NCI-H1930 (cell line): ENCODE data around the gene NREP.
"Not testable (repeated sequence)": the region's sequence is repeated elsewhere in the genome, so short reads cannot be mapped to it uniquely, and the experiment has no call there.

ENCODE experiments used
- DNase-seq, 2 experiments: peaks; one replicate each; lab custom pipeline; 2025; lab: John Stamatoyannopoulos, UW

Gene NREP

DNA sequence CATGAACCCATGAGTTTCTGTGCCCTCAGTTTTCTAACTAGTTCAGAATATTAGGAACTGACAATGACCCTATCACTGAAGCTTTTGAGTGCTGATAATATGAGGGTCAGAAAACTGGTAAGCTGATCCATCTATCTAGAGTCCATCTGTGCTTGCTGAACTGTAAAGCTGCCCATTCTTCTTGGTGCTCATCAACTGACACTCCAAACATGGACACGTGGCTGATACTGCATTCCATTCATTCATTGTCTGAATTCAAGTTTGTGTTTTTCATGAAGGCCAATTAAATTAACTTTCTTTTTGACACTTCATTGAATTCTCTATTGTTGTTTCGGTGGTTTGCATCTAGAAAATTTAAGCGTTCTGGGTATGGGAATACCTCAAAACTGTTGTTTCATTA is 17.6 kb downstream of the NREP start:
- DNase-seq: no peak

DNA sequence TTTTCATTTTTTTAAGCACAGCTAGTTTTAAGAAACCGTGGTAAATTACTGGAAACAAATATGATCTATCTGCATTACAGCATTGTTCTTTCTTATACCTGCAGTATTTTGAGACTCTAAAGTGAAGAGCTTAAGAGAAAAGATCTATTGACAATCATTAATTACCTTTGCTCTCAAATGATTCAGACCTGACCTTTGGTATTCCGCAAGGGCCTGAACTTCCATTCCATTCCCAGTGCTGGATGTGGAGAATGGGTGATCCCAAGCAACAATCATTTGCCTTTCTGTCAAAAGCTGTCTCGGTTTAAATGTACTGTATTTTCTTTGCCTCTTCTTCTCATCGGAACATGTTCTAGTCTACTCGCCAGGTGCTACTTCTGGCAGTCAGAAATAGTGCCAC is 18.9 kb downstream of the NREP start:
- DNase-seq: no peak

DNA sequence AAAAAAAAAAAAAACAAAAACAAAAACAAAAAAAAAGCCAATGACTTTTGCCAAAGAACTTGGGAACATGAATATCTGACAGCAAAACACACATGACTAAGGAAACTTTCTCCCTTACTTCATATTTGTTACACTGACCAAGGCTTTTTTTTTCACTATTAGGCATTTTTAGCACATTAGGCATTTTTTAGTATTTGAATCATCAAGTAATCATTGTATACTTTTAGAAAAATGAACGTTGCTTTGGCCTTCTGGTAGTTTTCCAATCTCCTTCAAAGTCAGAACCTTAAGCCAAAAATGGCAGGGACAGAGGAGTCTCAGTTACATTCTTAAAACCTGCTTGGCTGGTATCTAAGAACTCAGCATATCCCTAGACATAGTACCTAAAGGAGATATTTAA is 19.3 kb downstream of the NREP start:
- no peak for DNase-seq

DNA sequence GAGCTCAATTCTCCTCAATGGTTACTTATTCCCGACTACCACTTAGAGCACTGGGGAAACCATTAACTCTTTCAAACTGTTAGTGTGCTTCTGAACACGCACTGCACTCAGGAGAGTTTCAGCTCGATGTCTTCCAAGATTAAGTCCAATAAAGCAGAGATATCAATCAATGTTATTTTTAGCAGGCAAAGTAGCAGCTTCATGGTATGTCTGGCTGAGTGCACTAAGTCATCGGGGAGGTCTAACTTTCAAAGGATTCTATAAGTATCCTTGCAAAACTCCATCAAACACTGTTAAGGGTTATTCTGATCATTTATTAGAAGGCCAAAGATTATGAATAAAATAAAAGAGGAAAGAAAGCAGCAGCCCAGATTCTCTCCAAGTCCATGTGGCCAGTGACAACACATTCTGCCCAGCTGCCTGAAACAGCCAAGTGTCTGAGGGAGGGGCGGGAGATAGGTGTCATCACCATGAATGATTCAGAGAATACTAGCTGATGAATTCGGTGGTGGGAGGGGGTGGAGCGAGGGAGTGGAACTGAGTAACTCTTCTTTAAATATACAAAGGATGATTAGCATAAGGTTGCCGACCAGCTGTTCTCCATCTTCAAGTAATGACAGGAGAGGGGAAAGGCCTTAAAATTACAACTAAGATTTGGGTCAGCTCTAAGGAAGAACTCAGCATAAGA is 21.3 kb downstream of the NREP start:
- DNase-seq: no peak

DNA sequence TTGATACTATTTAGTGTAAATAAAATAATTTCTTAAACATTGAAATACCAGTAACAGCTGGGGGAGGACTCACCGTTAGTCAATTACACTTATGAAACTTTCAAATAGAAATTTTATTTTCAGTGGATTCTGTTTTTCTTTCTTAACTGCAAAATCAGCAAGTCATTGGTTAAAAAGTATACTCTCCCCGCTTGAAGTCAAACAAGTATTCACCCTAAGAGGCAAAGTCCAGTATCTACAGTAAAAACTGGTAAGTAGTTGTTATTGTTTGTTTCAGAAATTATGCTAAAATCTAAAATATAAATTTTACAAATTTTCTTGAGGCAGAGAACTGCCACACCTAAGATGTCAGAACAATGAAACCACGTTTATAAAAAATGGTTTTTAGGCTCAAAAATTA is 22.4 kb downstream of the NREP start:
- no peak for DNase-seq

DNA sequence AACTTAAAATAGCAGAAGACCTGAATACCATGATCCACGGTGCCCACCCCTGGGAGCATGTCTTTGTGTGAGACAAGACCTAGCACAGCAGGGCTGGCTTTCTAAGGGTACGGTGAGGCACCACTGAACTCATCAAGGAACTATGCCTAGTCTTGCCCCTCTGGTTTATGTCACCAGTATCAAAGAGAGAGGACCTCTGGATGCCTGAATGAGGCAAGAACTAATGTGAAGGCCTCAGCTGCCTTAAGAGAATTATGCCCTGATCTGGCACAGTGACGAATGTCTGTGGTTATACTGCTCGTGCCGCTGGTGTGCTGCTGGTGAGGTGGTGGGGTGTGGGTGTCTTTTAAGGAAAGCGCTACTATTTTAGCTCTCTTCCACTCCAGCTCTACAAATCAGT is 23.0 kb downstream of the NREP start:
- no peak for DNase-seq

DNA sequence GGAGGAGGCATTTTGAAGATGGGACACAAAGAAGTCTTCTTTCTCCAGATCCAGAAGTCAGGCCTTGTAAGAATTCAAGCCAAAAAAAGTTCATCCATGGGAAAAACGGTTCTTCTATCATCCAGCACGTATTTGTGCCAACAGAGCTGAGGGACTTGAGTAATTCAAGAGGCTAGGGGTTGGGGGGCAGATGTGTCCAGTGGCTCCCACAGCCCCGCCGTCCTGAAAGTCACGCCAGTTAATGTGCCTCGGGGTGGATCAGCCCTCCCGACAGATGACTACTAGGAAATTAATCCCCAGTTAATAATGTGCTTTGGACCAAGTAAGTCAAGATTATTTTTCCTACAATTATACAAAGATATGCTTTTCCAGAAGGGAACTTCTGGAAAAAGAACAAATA is 23.4 kb downstream of the NREP start:
- DNase-seq: no peak

DNA sequence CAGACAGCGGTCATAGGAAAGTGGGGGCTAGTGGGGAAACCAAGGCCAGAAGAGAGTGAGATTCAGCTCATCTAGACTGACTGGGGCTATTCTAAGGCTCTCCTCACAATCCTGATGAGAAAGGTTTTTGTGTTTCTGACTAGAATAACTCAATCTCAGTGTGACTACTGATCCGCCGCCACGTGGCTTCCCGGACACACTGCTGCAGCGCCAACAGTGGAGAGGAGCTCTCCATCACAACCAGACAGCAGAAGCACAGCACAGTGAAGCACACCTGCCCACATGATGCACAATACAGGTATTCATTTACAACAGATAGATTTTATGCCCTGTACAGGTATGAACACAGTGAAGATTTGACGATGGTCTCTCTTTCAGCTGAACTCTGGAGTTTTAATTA is 25.4 kb downstream of the NREP start:
- DNase-seq: no peak

DNA sequence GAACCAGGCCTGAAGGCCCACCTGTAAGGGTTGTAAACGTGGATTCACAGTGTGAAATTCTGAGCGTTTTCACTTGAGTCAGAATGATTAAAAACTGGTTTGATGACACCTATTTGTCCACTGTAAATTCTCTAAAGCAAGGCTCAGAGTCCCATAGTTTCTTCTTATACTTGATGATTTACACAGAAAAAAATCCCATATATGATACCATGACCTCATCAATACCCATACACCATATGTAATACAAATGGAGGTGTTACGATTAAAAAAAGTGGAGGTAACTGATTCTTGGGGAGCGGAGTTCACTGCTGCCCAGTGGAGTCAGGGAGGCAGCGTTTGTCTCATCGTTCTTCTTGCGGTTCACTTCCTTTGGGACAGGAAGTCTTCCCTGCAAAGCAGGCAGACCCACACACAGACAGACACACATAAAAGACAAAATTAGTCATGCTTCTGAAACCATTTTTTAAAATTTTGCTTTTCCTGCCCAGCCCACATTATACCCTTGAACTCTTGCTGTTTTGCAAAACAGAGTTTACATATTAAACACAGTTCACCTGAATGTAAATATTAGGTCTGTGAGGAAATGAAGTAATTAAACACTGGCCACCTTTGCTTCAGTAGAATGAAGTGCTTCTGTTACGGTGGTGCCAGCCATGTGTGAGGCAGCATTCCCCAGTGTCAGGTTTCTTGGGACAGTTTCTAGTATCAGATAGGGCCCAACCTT is 26.2 kb downstream of the NREP start:
- DNase-seq: no peak

DNA sequence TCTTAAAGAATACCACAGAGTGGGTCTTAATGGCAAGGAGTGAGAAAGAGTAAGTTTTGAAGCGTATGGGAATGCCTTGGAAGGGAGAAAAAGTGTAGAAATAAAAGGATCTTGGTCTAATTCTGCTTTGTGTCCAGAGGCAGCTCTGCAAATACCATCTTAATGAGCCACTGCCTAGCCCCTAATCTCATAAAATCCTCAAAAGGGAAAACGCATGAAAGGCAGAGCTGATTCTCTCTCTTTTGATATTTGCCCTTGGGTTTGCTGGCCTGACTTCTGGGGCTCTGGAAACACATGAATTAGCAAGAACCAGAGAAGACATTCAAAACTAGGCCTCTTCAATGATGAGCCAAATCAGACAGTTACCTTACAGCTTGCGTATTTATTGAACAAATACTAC is 28.1 kb downstream of the NREP start:
- no peak for DNase-seq

DNA sequence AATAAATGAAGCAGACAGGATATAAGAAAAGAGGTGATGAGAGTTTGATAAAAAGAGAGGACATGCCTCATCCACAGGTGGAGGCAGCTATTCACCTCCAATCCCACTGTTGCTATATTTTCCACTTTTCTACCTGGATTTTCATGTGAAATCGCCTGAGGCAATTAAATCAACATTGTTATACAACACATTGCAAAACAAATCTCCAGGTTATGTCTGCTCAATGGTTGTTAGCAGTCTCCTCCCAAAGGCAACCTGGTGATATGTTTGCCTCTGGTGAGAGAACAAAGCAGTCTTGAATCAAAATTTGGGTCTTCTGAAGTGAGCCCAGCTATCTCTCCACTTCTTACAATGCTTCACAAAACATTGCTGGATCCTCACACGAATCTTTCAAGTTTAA is 30.0 kb downstream of the NREP start:
- DNase-seq: no peak

DNA sequence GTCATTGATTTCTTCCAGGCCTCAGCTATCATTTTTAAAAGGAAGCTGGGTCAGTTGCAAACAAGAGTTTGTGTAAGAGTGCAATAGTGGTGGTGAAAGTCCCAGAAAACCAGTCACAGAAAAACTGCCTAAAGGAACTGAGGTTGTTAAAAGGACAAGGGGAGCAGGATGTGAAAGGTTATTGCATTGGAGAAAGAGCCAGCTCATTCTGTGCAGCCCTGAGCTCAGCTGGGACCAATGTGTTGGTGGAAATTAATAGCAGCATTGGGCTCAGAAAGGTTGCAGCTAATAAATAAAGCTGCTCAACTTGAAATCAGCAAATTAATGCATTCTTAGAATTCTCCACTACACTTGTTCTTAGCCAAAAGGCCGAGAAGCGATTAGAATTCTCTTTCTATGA is 34.9 kb downstream of the NREP start:
- no peak for DNase-seq

DNA sequence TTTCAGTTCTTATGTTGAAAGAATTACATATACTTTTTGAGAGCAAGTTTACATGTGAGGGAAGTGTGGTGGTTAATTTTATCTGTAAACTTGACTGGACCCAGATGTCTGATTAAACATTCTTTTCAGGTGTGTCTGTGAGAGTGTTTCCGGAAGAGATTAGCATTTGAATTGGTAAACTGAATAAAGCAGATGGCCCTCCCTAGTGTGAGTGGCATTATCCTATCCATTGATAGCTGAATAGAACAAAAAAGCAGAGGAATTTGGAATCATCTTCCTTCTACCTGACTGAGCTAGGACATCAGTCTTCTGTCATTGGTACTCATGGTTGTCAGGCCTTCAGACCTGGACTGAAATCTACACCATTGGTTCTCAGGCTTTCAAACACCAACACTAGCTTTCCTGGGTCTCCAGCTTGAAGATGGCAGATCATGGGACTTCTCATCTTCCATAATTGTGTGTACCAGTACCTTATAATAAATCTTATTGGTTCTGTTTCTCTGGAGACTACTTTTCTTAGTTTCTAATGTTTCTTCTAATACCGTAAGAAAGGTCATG is 36.6 kb downstream of the NREP start:
- DNase-seq: no peak

DNA sequence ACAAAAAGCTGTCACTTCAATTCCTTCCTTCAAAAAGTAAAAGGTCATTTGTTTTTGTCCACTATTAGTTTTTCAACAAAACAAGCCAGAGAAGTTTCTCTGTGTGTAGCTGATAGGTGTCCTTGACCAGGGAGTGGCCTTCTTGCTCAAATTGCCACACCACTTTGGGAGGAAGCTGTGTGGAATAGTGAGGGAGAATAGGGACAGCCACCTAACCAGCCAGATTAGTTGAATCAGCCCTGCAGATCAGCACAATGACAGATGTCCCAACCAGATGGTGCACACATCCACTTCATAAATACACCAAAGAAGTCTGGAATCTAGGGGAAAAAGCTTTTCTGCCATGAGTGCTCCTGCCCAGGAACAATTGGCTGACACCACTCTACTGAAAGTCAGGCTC is 37.2 kb downstream of the NREP start:
- DNase-seq: no peak

DNA sequence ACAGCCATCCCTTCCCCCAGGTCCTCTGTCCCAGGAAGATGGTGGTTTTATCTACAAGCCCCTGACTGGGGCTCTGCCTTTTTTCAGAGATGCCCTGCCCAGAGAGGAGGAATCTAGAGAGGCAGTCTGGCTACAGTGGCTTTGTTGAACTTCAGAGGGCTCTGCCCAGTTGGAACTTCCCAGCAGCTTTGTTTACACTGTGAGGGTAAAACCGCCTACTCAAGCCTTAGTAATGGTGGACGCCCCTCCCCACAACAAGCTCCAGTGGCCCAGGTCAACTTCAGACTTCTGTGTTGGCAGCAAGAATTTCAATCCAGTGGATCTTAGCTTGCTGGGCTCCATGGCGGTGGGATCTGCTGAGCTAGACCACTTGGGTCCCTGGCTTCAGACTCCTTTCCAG is 40.2 kb downstream of the NREP start:
- DNase-seq: not testable (repeated sequence)

DNA sequence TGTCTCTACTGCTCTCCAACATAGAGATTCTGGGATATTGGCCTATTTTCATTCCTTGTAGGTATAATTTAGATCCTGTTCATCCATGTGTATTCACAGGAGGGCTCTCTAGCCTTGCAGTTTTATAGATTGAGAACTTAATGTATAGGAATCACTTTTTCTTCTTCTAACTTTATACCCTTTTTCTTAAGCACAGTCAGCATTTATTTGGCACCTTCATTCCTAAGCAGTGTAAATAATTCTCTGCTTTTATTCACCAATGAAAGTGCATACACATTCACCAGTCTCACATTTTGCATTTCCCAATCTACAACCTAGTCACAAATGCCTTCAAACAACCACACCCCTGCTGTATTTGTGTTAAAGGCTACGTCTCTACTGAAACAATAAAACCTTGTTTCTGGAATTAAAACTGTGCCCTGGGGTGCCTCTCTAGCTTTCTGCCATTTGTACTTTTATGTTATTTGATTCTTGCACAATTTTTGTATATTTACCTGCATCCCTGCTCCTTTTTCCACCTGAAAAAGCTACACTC is 49.3 kb downstream of the NREP start:
- no peak for DNase-seq

DNA sequence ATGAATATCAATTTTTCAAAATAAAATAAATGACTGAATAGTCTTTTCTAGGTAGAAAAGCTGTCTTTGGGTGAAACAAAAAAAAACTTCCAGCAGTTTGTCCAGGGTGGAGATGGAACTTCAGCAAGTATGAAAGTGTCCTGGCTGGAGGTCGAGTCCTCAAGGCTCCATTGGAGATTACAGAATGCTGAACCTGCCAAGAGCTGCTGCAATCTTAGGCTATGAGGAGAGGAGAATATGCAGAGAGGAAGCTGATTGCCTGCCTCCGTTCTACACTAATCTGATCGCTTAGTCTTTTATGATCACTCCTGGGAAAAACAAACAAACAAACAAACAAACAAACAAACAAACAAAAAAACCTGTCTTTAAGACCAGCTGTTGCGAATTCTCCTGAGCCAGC is 50.6 kb downstream of the NREP start:
- DNase-seq: no peak

DNA sequence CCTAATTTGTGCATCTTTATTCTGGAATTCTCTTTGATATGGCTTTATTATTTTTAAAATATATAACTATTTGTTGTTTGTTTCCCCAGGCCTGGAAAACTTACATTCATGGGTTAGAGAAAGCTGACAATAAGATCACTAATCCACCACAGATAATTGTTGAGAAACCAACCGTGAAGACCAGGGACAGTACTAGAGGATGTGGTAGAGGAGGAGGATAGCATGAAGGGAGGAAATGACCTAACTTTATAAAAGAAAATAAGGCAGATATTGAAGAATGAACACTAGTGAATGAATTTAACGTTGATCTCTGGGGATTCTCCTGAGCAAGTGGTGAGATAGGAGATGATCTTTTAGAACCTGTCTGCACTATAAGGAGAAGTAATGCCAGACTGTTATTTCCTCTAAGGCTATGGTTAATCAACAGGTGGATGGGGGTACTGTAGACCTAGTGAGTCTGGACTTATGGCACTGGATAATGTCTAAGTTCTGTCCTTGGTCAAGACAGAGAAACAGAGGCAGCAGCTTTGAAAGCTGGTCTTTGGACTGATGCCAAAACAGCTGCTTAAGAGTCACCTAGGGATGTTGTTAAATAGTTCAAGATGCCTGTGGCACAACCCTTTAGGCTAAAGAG is 52.4 kb downstream of the NREP start:
- no peak for DNase-seq

DNA sequence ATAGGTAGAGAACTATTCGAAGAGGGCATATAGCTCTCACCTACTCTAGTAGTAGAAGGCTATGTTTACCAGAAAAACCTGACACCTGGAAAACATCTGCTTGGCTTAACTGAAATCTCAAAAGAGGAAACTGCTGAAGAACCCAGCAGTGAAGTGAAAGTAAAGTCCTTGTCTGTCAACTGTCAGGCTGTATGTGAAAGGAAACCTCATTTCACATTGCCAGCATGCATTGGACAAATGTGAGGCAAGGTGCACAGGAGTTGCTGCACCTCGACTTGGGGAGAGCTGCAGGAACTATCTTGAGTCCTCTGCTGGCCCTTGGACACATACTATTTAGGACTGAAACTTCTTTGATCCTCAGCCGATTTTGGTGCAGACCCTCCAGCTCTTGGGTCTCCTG is 53.3 kb downstream of the NREP start:
- DNase-seq: no peak

DNA sequence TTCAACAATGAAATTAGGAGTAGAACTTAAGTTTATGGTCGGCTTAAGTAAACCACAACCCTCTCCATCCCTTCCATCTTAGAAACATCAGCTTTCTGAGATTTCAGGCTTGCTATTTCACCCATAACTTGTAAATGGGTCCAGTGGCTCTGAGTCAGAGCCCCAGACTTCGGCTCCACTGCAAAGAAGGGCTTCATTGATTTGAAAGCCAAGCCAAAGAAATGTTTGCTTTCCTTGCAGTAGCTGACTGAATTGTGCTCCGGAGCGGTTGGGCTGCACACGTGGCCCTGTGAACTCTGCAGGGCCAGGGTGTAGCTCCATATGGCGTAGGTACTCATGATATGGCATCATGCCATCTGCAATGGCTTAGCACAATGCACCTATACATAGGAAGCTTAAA is 57.0 kb downstream of the NREP start:
- DNase-seq: no peak

DNA sequence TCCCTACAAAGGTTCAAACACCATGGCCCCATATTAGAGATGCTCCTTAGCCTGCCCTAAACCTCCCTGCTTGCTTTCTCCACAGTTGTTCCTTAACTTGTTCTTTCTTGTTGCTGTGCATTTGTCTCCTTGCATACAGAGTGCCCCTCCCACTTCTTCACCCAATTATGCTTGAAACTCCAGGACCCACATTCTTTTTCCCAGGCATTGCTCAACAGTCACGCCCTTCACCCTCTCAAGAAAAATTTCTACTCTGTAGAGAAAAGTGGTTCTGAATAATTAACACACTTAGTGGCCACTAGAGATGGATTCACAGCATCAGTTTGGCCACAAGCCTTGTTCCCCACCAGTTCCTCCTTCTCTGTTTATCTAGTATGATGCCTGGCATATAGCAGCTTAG is 57.7 kb downstream of the NREP start:
- DNase-seq: no peak

DNA sequence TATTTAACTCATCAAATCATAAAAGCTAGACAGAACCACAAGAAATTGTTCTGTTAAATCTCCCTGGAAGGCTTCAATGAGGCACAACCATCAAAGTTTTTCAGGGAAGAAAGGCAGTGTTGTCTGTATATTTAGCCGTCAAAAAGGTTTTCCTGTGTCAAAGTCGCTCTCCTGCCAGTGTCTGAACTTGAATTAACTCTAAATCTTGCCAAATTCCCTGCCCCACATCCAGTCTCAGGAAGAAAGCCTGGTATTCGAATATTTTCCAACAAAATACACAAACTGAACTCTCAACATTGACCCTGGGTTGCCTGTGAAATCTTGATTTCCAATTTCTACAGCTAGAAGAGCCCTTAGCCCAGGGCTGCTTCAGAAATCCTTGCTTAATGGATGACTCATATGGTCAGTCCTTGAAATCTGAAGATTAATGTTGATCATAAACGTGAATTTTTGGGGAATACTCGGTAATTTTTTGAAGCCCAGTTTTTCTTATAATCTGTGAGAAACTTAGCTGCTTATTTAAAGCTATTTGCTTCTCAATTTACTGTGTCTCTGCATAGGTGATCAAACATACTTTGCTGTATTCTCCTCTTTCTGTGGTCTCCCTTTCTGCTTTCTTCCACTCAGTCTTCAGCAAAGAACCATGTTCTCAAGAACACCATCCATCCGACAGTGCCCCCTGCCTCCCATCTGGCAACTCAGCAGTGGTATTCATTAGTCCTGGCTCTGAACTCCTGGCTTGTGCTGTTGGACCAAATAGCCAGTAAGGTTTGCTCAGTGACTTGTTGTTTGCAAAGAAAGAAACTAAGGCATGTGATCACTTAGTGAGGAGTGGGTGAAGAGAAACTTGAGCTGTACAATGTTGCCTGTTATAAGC is 58.9 kb downstream of the NREP start:
- no peak for DNase-seq
